IMR-90 (cell line): ENCODE results near the gene CACNA1I. TPM values are rescaled to one million over a fixed set of nuclear protein-coding genes. Genes with fewer than 3 reads are reported as not detected.

ENCODE experiments used
- ATAC-seq: fragments of 200-7000 bp; cut with Tn5 transposase; 2 replicates; pipeline ENCODE4 v1.9.1; 2020; ENCODE audit warnings: low read depth, mild to moderate bottlenecking, moderate library complexity
- BruUV-seq: library from RNA; stranded (reverse); fragments of 400-500 nt; replicated peaks from 2 replicates; lab custom pipeline; 2021; lab: Mats Ljungman, UMichigan
- CTCF ChIA-PET: fragments of 300-600 bp; formaldehyde crosslinking; extraction: SDS; loops from one replicate; lab custom pipeline; 2021; ENCODE audit warnings: antibody characterized with exemption; lab: Yijun Ruan, JAX
- POLR2A ChIA-PET: fragments of 300-600 bp; sonication (Branson Sonifier 250); formaldehyde crosslinking; loops from one replicate; lab custom pipeline; 2022; ENCODE audit warnings: antibody characterized with exemption; ENCODE audit not compliant: unreplicated experiment; lab: Charles Lee
- DNase-seq: peaks from one replicate; pipeline ENCODE4 v3.0.0; 2013
- H2AFZ ChIP-seq: replicated peaks from 2 replicates; pipeline ENCODE3; 2013; ENCODE audit warnings: low read length, mild to moderate bottlenecking; ENCODE audit not compliant: poor library complexity
- H2AK5ac ChIP-seq: 2 replicates; pipeline ENCODE4 v1.6.1; 2013; ENCODE audit warnings: low read depth, low read length, inconsistent platforms
- H2AK9ac ChIP-seq: replicated peaks from 2 replicates; pipeline ENCODE3; 2013; ENCODE audit warnings: mild to moderate bottlenecking, low read depth, low read length, moderate library complexity; ENCODE audit not compliant: poor library complexity
- H2BK120ac ChIP-seq: 2 replicates; pipeline ENCODE4 v1.6.1; 2013; ENCODE audit warnings: low read depth, low read length, inconsistent platforms
- H2BK15ac ChIP-seq: 3 replicates; pipeline ENCODE4 v1.6.1; 2013; ENCODE audit warnings: low read depth, low read length, inconsistent platforms
- H2BK20ac ChIP-seq: 2 replicates; pipeline ENCODE4 v1.6.1; 2013; ENCODE audit warnings: low read depth, mild to moderate bottlenecking, inconsistent platforms, low read length, moderate library complexity
- H2BK5ac ChIP-seq: 2 replicates; pipeline ENCODE4 v1.6.1; 2013; ENCODE audit warnings: mild to moderate bottlenecking, low read depth, low read length, inconsistent platforms; ENCODE audit not compliant: poor library complexity, severe bottlenecking
- H3K14ac ChIP-seq: replicated peaks from 2 replicates; pipeline ENCODE4 v1.6.1; 2013; ENCODE audit warnings: low read depth, low read length, inconsistent platforms
- H3K18ac ChIP-seq: 2 replicates; pipeline ENCODE4 v1.6.1; 2013; ENCODE audit warnings: low read depth, low read length, control low read depth
- H3K23ac ChIP-seq: 2 replicates; pipeline ENCODE4 v1.6.1; 2013; ENCODE audit warnings: low read depth, low read length, inconsistent platforms
- H3K27ac ChIP-seq: 2 replicates; pipeline ENCODE4 v1.5.1; 2013; ENCODE audit warnings: mild to moderate bottlenecking, control low read depth, low read length; ENCODE audit not compliant: insufficient read depth
- H3K27me3 ChIP-seq: 2 replicates; pipeline ENCODE4 v1.6.1; 2013; ENCODE audit warnings: low read length; ENCODE audit not compliant: control insufficient read depth, insufficient read depth
- H3K36me3 ChIP-seq: 2 replicates; pipeline ENCODE4 v1.6.1; 2013; ENCODE audit warnings: low read length, mixed read lengths; ENCODE audit not compliant: control insufficient read depth, insufficient read depth
- H3K4ac ChIP-seq: 2 replicates; pipeline ENCODE4 v1.6.1; 2013; ENCODE audit warnings: low read depth, low read length, inconsistent platforms
- H3K4me1 ChIP-seq: 2 replicates; pipeline ENCODE4 v1.6.1; 2013; ENCODE audit warnings: low read length, mixed read lengths; ENCODE audit not compliant: control insufficient read depth, insufficient read depth
- H3K4me2 ChIP-seq: 2 replicates; pipeline ENCODE4 v1.6.1; 2013; ENCODE audit warnings: low read depth, mild to moderate bottlenecking, control low read depth, low read length, moderate library complexity
- H3K4me3 ChIP-seq: 2 replicates; pipeline ENCODE4 v1.5.1; 2013; ENCODE audit warnings: low read depth, mild to moderate bottlenecking, control low read depth, low read length, moderate library complexity; ENCODE audit not compliant: insufficient read depth
- H3K56ac ChIP-seq: 2 replicates; pipeline ENCODE4 v1.6.1; 2013; ENCODE audit warnings: low read length, inconsistent platforms; ENCODE audit not compliant: insufficient read depth; ENCODE audit errors: extremely low read depth
- H3K79me1 ChIP-seq, 2 experiments: 2 replicates each; pipeline ENCODE4 v1.6.1; 2013; ENCODE audit warnings: low read length in 2 of 2, inconsistent platforms in 1 of 2, low read depth in 1 of 2
- H3K9ac ChIP-seq: 2 replicates; pipeline ENCODE4 v1.6.1; 2013; ENCODE audit warnings: low read depth, low read length, control low read depth
- H3K9me1 ChIP-seq: 2 replicates; pipeline ENCODE4 v1.6.1; 2013; ENCODE audit warnings: low read length, inconsistent platforms; ENCODE audit not compliant: insufficient read depth
- H3K9me3 ChIP-seq: 2 replicates; pipeline ENCODE4 v1.6.1; 2013; ENCODE audit warnings: low read length; ENCODE audit not compliant: control insufficient read depth, insufficient read depth
- H4K20me1 ChIP-seq: 2 replicates; pipeline ENCODE4 v1.6.1; 2013; ENCODE audit warnings: low read length, inconsistent platforms; ENCODE audit not compliant: insufficient read depth
- H4K5ac ChIP-seq: 2 replicates; pipeline ENCODE4 v1.6.1; 2013; ENCODE audit warnings: mild to moderate bottlenecking, low read depth, low read length, control low read depth
- H4K8ac ChIP-seq, 2 experiments: 2 replicates each; pipeline ENCODE4 v1.6.1; 2013; ENCODE audit warnings: low read depth in 2 of 2, low read length in 2 of 2, control low read depth in 1 of 2, inconsistent platforms in 1 of 2
- H4K91ac ChIP-seq: 2 replicates; pipeline ENCODE4 v1.6.1; 2013; ENCODE audit warnings: low read depth, low read length, inconsistent platforms; ENCODE audit not compliant: insufficient read depth
- CHD1 ChIP-seq: IDR thresholded peaks from 2 replicates; pipeline ENCODE4 v1.6.1; 2012; ENCODE audit warnings: low read depth, low read length, improper control_type of control experiment
- MXI1 ChIP-seq: IDR thresholded peaks from 2 replicates; pipeline ENCODE4 v1.6.1; 2012; ENCODE audit warnings: low read depth, mild to moderate bottlenecking, low read length, moderate library complexity, borderline replicate concordance
- WGBS, 2 experiments: methylation state at CpG; one replicate each; pipeline versions ENCODE4 v1.1.5 to v1.1.7; 2013; ENCODE audit warnings: missing lambda C conversion rate in 2 of 2; ENCODE audit not compliant: insufficient read length in 1 of 2; ENCODE audit errors: extremely low coverage in 2 of 2; 5-methylcytosine and 5-hydroxymethylcytosine counted together
- dilution Hi-C: fragments of 300-500 bp; cut with HindIII; formaldehyde crosslinking; loops from one replicate; pipeline ENCODE4 v1.14.3; 2018; ENCODE audit warnings: low sequenced_read_pairs; ENCODE audit not compliant: unreplicated experiment
- in situ Hi-C: fragments of 300-500 bp; cut with MboI; formaldehyde crosslinking; loops from 3 replicates; pipeline ENCODE4 v1.14.3; 2019; ENCODE audit warnings: low sequenced_read_pairs, inconsistent platforms, mixed read lengths
- intact Hi-C: fragments of 100-400 bp; cut with micrococcal nuclease; formaldehyde crosslinking; loops from 2 replicates; pipeline ENCODE4 v1.10.0; 2022
- polyA plus RNA-seq, 3 experiments: library from polyadenylated mRNA; depleted of rRNA; stranded (reverse); fragments of >200 nt; gene quantifications; 2 replicates each; pipeline ENCODE4 v1.2.3, GENCODE V29; 2012; ENCODE audit warnings: low replicate concordance in 1 of 3
- total RNA-seq: library from RNA; depleted of rRNA; stranded (reverse); fragments of >200 nt; gene quantifications from 2 replicates; pipeline ENCODE4 v1.2.3, GENCODE V29; 2012

Gene CACNA1I
- total and polyA plus RNA-seq, 2 of the 4 experiments (the other 2 are of a cell fraction), result under 0.01 to 0.02 TPM

DNA sequence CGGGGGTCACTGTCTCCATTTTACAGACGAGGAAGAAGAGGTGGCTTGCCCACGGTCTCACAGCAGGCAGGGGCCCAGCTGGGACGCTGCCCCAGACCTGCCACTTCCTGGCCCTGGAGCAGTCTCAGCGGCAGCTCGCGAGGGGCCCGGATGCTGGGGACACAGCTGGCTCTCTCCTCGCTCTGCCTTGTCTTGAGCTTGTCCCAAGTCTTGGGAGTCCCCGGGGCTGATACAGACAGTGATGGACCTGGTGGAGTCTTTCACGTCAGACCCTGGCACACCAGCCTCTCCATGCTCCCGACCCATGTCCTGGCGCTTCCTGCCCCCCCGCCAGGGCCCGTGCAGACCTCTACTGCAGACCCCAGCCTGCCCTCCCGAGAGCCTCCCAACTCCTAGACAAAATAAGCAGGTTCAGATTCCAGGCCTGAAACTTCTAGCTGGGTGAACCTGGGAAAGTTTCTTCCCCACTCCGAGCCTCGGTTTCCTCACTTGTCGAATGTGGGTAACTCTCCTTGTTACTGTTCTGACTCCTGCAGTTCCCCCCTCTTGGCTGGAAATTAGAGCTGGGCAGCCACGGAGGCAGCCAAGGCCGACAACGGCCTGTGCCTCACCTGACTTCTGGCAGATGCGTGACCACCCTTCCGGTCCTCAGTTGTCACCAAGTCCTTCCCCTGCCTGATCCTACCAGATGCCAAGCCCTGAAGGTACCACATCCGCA is 145.4 kb downstream of the CACNA1I start:
- Histone ChIP-seq H3K56ac (no peak overlapping the region), H2AK5ac (no peak overlapping the region), H3K4ac (no peak overlapping the region), H3K9ac (no peak overlapping the region), H2BK120ac (no peak overlapping the region), H4K5ac (no peak overlapping the region), H4K20me1 (no peaks in the 10 kb centered on the region), H3K14ac (no peak overlapping the region), H4K91ac (no peak overlapping the region), H3K27me3 (peaks cover 55% of the 10 kb centered on the region), H3K18ac (no peak overlapping the region), H3K27ac (no peak overlapping the region), H3K4me3 (no peak overlapping the region), H2BK5ac (no peak overlapping the region), H3K9me1 (no peaks in the 10 kb centered on the region), H2AFZ (no peak overlapping the region), H3K36me3 (no peaks in the 10 kb centered on the region), H2BK20ac (no peak overlapping the region), H2AK9ac (no peak overlapping the region), H2BK15ac (no peak overlapping the region), H3K79me1 (no peaks in the 10 kb centered on the region), H3K4me1 (no peaks in the 10 kb centered on the region; the same call in 1 of the 2 replicates), H3K23ac (no peak overlapping the region), H3K4me2 (no peak overlapping the region), H4K8ac (no peak overlapping the region), H3K9me3 (no peaks in the 10 kb centered on the region)
- no peak for DNase-seq
- intact Hi-C loops, result no loop called here
- ChIA-PET POLR2A (no interaction called here), CTCF (no interaction called here)
- WGBS, 2 experiments, result 65% methylated on average over 13 of the region's 25 CpGs; no CpG with 5 or more reads in 1 of the 2 experiments
- dilution Hi-C loops, result no loop called here
- BruUV-seq, result no TSS peak
- in situ Hi-C loops, result no loop called here
- ATAC-seq, result no peak
- TF ChIP-seq CHD1 (no peak), MXI1 (no peak)
